Measurements from ENCODE around the gene ALPK1.

The ALPK1 gene

GRCh38 chr4:112328734-112329130 lies 31.6 kb downstream of the ALPK1 start:
- DNase-seq, result no peak

GRCh38 chr4:112329672-112330375 lies 32.7 kb downstream of the ALPK1 start:
- DNase-seq, result no peak

GRCh38 chr4:112330921-112331320 lies 33.8 kb downstream of the ALPK1 start:
- DNase-seq, result no peak

- DNase-seq, result no peak
Measured at GRCh38 chr4:112332398-112332797, 35.2 kb downstream of the ALPK1 start.

- no peak for DNase-seq
Measured at GRCh38 chr4:112340023-112340422, 42.9 kb downstream of the ALPK1 start.

- no peak for DNase-seq
Measured at GRCh38 chr4:112341033-112341432, 43.9 kb downstream of the ALPK1 start.

GRCh38 chr4:112343330-112344080 lies 46.3 kb downstream of the ALPK1 start:
- DNase-seq, result no peak

GRCh38 chr4:112348488-112349158 lies 51.5 kb downstream of the ALPK1 start:
- no peak for DNase-seq

- DNase-seq, result no peak
Measured at GRCh38 chr4:112352736-112353135, 55.6 kb downstream of the ALPK1 start.

- no peak for DNase-seq
Measured at GRCh38 chr4:112355662-112356061, 58.5 kb downstream of the ALPK1 start.

- no peak for DNase-seq
Measured at GRCh38 chr4:112357453-112357852, 60.3 kb downstream of the ALPK1 start.

- no peak for DNase-seq
Measured at GRCh38 chr4:112357897-112358296, 60.7 kb downstream of the ALPK1 start.

GRCh38 chr4:112358415-112358814 lies 61.2 kb downstream of the ALPK1 start:
- no peak for DNase-seq

- no peak for DNase-seq
Measured at GRCh38 chr4:112358952-112359749, 62.0 kb downstream of the ALPK1 start.

- DNase-seq, result peak; percentile 8
Measured at GRCh38 chr4:112361181-112361791, 64.1 kb downstream of the ALPK1 start.

GRCh38 chr4:112370466-112370865 lies 73.3 kb downstream of the ALPK1 start:
- no peak for DNase-seq

GRCh38 chr4:112371361-112371760 lies 74.2 kb downstream of the ALPK1 start:
- no peak for DNase-seq

- DNase-seq, result no peak
Measured at GRCh38 chr4:112374850-112375249, 77.7 kb downstream of the ALPK1 start.

- DNase-seq, result no peak
Measured at GRCh38 chr4:112377171-112377570, 80.0 kb downstream of the ALPK1 start.

- DNase-seq, result no peak
Measured at GRCh38 chr4:112377594-112378242, 80.5 kb downstream of the ALPK1 start.

GRCh38 chr4:112378243-112378620 lies 81.1 kb downstream of the ALPK1 start:
- DNase-seq, result no peak

GRCh38 chr4:112378858-112379257 lies 81.7 kb downstream of the ALPK1 start:
- peak; percentile 8 for DNase-seq
